K562 treated with DMSO at 1 percent for 12 hours (cell line): Measurements from ENCODE around the gene STK33. TPM values are rescaled to one million over a fixed set of nuclear protein-coding genes. Genes with fewer than 3 reads are reported as not detected.

Source experiments
- total RNA-seq: library from RNA; unstranded; fragments of 300-600 nt; gene quantifications from 2 replicates; pipeline ENCODE4 v1.2.3, GENCODE V29; 2022; ENCODE audit not compliant: insufficient read depth

STK33 gene
- not detected in 2 replicates for total RNA-seq

GRCh38 chr11:8593935-8594909, at the start of gene STK33:
Gene STK33 (minus strand): TSS chr11:8594228. CDS start chr11:8474905, 119,323 bp downstream.

Other genes starting within 250 kb of the STK33 start
- 3.4 and 4.2 TPM in 2 replicates for gene TRIM66, start 88.4 kb upstream of the STK33 start, total RNA-seq
- gene RPL27A, start 88.6 kb upstream of the STK33 start, total RNA-seq = 2,009 and 2,697 TPM in 2 replicates